ENCODE data around the gene ODC1.

DNA sequence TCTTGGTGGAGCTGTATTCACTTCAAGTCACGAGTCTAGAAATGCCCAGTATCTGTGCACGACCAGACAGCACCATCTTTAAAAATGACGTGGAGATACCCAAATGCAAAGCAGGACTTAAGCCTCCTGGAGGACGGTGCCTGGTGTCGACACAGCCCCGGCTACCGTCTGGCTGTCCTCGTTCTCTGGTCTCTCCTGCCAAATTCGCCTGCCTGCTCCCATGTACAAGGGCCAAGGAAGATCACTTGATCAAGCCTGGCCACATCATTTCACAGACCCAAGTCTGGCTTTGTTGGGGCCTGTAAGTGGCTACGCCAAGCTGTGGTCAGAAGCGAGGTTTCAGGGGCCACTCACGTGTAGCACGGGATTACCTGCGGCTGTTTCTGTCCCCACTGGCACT lies 9.4 kb downstream of the ODC1 start:
- TF ChIP-seq, protein P1, sequence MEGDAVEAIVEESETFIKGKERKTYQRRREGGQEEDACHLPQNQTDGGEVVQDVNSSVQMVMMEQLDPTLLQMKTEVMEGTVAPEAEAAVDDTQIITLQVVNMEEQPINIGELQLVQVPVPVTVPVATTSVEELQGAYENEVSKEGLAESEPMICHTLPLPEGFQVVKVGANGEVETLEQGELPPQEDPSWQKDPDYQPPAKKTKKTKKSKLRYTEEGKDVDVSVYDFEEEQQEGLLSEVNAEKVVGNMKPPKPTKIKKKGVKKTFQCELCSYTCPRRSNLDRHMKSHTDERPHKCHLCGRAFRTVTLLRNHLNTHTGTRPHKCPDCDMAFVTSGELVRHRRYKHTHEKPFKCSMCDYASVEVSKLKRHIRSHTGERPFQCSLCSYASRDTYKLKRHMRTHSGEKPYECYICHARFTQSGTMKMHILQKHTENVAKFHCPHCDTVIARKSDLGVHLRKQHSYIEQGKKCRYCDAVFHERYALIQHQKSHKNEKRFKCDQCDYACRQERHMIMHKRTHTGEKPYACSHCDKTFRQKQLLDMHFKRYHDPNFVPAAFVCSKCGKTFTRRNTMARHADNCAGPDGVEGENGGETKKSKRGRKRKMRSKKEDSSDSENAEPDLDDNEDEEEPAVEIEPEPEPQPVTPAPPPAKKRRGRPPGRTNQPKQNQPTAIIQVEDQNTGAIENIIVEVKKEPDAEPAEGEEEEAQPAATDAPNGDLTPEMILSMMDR (IDR thresholded peaks at IDR 0.05 in 8 of 11, conservative IDR thresholded peaks at IDR 0.05 in 3 of 11) = no peak
- TF ChIP-seq POLR2AphosphoS5 (IDR thresholded peaks at IDR 0.05) = no peak

All from spleen (tissue), 7 donors.